Measurements from ENCODE around the gene MYRIP.

GRCh38 chr3:40292637-40293349 lies 483.4 kb downstream of the MYRIP start:
- no peak for TF ChIP-seq YY1 (IDR thresholded peaks at IDR 0.05; ENCODE audit: insufficient read depth, insufficient read length)
- TF ChIP-seq ZNF274 (IDR thresholded peaks at IDR 0.05; ENCODE audit: low read depth, low read length): no peak
